Retinal pigment epithelial cell (primary cell): ENCODE measurements around the gene C5orf15.
"Not testable (repeated sequence)": the region's sequence is repeated elsewhere in the genome, so short reads cannot be mapped to it uniquely, and the experiment has no call there.

Experiments
- DNase-seq: peaks from one replicate; pipeline ENCODE4 v3.0.0-alpha.2; 2010; ENCODE audit warnings: low read depth
- H3K4me3 ChIP-seq: 2 replicates; pipeline ENCODE4 v1.5.1; 2011; ENCODE audit warnings: mild to moderate bottlenecking, low read length, control low read depth, moderate library complexity
- TF ChIP-seq, protein P1 (sequence below): conservative IDR thresholded peaks from 2 replicates; pipeline ENCODE4 v1.5.1; 2011; ENCODE audit warnings: low read depth, low read length, control low read depth, inconsistent platforms

The C5orf15 gene

DNA sequence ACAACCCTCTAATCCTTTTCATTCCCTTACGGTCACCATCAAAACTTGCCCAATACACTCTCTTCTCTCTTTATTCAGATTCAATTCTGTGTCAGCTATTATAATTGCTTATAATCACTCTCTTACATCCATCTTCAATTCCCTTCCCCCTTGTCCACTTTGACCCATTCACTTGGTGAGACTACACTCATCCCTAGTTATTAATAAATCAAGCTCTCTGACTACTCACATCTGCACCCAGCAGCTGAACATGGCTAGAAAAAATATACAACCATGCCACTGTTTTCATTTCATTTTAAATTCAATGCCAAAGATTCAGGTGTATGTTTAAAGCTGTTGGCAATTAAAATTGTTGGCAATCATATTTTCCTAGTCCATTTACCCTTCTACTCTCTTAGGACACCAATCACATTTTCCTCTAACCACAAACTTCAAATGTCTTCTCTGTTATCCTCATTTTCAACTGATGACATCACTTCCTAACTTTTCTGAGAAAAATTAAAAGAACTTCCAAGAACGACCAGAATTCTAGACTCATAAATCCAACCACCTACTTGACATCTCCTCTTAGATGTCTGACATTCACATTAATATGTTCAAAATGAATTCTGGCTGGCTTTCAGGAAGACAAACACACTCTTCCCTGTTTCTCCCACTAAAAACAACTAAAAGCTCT is 5.5 kb downstream of the C5orf15 start:
- no peak overlapping the region for H3K4me3 ChIP-seq
- no peak for DNase-seq

DNA sequence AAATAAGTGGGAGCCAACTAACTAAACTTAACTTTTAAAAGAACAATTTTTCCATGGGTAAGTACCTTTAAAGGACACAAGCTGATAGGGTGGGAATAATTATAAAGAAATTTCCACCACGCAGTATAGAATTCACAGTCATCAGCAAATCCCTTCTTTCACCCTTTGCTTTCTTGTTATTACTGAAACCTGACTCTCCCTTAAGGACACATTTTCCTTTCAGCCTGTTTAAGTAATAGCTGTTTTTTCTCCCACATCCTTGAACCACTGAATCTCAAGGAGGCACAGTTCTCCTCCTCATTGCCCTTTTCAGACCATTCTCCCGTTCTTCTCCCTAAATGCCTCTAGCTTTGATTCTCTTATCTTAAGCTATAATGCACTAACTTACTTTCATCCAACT is 6.3 kb downstream of the C5orf15 start:
- no peak overlapping the region for H3K4me3 ChIP-seq
- TF ChIP-seq, protein P1, sequence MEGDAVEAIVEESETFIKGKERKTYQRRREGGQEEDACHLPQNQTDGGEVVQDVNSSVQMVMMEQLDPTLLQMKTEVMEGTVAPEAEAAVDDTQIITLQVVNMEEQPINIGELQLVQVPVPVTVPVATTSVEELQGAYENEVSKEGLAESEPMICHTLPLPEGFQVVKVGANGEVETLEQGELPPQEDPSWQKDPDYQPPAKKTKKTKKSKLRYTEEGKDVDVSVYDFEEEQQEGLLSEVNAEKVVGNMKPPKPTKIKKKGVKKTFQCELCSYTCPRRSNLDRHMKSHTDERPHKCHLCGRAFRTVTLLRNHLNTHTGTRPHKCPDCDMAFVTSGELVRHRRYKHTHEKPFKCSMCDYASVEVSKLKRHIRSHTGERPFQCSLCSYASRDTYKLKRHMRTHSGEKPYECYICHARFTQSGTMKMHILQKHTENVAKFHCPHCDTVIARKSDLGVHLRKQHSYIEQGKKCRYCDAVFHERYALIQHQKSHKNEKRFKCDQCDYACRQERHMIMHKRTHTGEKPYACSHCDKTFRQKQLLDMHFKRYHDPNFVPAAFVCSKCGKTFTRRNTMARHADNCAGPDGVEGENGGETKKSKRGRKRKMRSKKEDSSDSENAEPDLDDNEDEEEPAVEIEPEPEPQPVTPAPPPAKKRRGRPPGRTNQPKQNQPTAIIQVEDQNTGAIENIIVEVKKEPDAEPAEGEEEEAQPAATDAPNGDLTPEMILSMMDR = no peak
- no peak for DNase-seq

More for the DNA sequence above, 5.5 kb downstream of the C5orf15 start:
- TF ChIP-seq, protein P1 = no peak

DNA sequence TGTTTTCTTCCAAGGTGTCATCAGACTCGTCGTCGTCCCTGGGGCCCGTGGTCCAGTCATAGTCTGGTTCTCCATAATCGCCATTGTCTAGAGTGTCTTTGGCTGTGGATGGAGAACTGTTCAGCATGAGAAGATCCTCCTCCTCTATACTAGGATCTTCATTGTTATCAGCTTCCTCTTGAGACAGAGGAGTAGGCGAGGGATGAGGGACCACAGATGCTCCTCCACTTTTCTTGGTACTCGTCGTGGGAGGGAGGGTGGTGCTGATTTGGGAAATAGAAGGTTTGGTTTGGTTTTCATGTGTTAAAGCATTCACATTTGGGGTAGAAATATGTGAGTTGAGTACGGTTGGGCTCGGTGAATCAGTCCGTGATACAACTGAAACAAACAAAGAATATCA is 8.8 kb downstream of the C5orf15 start:
- TF ChIP-seq, protein P1 = no peak
- H3K4me3 ChIP-seq = no peak overlapping the region
- no peak for DNase-seq

DNA sequence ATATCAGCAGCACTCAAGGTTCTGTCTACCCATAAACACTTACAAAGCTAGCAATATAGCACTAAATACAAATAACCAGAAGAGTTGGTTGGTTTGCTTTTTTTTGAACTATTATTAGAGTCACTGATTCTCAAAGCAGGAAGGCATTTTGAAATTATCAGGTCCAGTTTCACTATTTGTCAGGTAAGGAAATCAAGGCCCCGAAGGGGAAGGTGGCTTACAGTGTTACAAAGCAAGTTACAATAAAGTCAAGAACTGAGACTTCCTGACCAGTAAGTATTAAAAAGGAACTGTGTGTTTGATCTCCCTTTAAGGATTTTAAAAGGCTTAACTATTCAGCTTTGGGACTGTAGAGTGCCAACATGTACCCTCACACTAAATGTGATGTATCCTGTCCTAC is 10.8 kb downstream of the C5orf15 start:
- no peak for DNase-seq
- no peak overlapping the region for H3K4me3 ChIP-seq
- TF ChIP-seq, protein P1 = no peak

DNA sequence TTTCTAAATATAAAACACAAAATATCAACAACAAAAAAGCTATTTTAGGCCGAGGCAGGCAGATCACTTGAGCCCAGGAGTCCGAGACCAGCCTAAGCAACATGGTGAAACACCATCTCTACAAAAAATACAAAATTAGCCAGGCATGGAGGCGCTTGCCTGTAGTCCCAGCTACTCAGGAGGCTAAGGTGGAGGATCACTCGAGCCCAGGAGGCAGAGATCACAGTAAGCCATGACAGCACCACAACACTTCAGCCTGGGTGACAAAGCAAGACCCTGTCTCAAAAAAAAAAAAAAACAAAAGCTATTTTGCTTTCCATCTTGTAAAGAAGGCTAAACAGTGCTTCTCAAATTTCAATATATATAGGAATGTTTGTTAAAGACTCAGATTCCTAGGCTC is 11.3 kb downstream of the C5orf15 start:
- TF ChIP-seq, protein P1 = no peak
- DNase-seq = no peak
- no peak overlapping the region for H3K4me3 ChIP-seq

DNA sequence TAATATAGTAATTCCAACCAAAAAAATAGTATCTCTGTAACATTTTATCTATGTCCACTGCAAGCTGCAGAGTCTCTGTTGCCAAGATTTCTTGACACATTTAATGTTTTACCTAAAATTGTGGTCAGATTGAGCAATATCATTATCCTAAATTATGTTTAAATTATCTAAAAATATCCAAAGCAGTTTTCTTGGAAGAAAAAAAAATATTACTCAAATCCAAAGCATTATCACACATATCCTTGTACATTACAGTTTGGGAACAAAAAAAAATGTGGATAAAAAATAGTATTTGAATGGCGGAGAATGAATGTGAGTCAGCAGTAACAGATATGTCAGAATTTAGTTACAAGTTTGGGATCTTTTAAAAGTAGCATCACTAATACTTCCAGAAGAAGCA is 12.2 kb downstream of the C5orf15 start:
- DNase-seq, H3K4me3 ChIP-seq: not testable (repeated sequence)

DNA sequence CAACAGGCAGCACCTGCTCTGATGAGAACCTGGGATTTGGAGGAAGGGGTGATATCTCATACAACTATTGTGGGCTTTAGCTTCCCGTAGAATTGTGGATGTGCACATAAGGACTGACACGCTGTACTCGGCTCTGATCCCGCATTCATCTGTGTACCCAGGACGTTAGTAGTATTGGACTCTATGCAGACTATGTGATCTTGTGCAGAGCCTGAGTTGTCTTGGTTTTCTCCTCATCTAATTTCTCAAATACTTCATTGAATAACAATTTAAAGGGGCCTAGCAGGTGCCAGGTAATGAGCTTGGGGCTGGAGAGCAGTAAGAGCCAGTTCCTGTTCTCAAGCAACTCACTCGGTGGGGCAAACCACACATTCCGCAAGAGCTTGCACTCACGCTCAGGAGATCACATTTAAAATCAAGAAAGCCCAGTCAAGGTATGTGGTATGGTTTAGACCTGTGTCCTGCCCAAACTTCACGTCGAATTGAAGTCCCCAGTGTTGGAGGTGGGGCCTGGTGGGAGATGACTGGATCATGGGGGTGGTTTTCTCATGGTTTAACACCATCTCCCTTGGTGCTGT is 14.8 kb downstream of the C5orf15 start:
- TF ChIP-seq, protein P1 = no peak
- no peak overlapping the region for H3K4me3 ChIP-seq

More for the DNA sequence above, 14.8 kb downstream of the C5orf15 start:
- DNase-seq = no peak
